ENCODE data around the gene ZNHIT2.

ZNHIT2 gene

DNA sequence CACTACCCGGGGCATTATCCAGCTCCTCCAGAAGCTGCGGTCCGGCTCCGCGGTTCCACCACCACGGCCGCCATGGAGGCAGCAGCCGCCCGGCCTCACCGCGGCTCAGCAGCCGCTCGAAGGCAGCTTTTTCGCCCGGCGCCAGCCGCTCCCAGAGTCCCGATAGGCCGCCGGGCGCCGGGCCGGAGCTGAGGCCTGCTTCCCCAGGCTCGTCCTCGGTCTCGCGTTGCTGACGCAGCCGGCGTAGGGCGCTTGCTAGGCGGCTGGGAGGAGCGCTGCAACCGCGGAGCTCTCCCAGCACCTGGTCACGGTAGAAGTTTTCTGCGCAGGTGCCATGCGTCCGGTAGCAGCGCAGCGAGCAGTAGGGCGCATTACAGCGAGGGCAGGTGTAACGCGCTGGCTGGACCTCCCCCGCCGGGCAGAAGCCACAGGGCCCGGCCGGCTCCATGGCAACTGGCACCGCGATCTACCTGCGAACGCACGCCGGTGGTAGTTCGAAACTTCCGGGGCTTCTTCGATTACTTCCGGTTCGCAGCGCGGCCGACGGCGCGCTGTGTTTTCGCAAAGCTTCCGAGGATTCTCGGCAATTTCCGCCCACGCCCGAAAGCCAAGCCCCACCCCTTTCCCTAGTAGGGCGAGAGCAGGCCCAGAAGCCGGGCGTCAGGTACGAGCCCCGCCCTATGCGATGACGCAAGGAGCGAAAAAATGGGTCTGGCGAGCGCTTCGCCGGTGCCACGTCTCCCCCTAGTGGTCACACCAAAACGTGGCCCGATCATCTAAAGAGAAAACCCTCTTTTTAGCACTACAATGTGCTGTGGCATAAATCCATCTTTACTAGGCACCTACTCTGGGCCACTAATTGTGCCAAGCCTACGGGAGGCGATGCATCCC lies at the start of gene ZNHIT2:
TSS of gene ZNHIT2 (minus strand) at position 496 of the 891 bp plus-strand sequence. CDS start at position 448, 48 bp downstream.
- H3K4me3 ChIP-seq (ENCODE audit: low read depth, low read length): peak within 1 kb of the TSS; percentile 90
- TF ChIP-seq, protein P1, sequence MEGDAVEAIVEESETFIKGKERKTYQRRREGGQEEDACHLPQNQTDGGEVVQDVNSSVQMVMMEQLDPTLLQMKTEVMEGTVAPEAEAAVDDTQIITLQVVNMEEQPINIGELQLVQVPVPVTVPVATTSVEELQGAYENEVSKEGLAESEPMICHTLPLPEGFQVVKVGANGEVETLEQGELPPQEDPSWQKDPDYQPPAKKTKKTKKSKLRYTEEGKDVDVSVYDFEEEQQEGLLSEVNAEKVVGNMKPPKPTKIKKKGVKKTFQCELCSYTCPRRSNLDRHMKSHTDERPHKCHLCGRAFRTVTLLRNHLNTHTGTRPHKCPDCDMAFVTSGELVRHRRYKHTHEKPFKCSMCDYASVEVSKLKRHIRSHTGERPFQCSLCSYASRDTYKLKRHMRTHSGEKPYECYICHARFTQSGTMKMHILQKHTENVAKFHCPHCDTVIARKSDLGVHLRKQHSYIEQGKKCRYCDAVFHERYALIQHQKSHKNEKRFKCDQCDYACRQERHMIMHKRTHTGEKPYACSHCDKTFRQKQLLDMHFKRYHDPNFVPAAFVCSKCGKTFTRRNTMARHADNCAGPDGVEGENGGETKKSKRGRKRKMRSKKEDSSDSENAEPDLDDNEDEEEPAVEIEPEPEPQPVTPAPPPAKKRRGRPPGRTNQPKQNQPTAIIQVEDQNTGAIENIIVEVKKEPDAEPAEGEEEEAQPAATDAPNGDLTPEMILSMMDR (IDR thresholded peaks at IDR 0.05; ENCODE audit: low read depth, low read length): peak; percentile 79

DNA sequence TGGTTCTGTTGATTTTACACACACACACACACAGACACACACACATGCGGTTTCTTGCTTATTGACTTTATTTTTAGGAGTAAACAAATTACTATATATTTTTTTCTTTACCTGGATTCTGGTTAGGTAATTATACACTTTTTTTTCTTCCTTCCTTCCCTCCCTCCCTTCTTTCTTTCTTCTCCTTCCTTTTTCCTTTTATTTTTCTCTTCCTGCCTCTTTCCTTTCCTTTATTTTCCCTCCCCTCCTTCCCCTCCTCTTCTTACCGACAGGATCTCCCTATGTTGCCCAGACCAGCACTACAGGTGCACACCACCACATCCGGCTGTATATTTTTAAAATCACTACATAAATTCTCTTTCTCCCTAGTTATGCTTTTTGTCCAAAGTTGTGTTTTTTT lies 49.4 kb upstream of the ZNHIT2 start:
- no peak overlapping the region for H3K4me3 ChIP-seq (ENCODE audit: low read depth, low read length)
- TF ChIP-seq, protein P1 (IDR thresholded peaks at IDR 0.05; ENCODE audit: low read depth, low read length): no peak

DNA sequence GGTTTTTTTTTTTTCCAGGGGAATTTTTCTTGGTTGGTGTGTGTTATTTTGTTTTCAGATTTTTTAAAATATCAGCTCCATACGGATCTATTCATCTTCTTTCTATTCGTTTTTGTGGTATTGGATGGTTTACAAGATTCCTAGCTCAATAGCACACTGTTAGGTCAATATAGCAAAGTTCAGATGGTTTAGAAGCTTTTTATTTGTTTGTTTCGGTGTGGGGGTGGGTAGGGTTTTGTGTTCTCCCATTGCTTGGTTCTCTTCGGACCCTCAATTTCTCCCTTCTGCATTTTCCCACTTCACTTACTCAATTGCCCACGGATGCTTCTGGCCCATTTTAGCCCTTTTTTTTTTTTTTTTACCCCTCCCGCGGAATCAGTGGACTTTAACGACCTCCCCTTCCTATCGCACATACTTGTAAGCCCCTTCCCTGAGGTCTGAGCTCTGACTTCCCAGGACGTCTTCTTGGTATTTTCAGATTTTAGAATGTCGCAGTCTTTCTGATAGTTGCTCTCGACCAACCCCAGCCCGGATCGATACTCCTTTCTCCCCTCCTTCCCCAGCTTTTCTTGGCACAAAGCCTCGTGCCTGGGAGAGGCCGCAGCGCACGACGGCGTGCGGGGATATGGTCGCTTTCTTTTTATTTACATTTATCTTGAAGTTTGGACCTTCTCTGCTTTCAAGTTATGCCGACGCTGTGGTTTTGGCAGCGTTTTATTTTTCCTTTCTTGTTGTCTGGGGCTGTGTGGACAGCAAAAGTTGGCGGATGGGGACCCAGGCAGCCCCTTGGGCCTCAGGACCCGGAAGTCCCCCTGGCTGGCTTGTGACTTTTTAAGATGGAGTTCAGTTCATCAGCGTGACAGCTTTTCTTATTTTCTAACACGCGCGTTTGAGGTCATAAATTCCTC lies 48.2 kb upstream of the ZNHIT2 start:
- TF ChIP-seq, protein P1 (IDR thresholded peaks at IDR 0.05; ENCODE audit: low read depth, low read length): no peak
- H3K4me3 ChIP-seq (ENCODE audit: low read depth, low read length): no peak overlapping the region

DNA sequence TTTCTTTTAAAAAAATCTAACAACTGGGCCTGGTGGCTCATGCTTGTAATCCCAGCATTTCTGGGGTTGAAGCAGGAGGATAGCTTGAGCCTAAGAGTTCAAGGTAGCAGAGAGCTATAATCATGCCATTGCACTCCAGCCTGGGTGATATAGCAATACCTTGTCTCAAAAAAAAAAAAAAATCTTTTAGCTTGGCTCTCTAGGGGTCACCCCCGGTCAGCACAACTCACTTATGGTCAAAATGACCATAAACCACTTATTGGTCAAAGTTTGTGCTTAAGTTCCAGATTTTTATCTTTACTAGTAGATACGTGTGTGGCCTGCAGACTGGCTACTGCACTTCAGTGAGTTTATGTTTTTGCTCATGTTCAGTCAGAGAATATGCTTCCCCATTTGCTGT lies 46.2 kb upstream of the ZNHIT2 start:
- H3K4me3 ChIP-seq (ENCODE audit: low read depth, low read length): no peak overlapping the region
- TF ChIP-seq, protein P1 (IDR thresholded peaks at IDR 0.05; ENCODE audit: low read depth, low read length): no peak

DNA sequence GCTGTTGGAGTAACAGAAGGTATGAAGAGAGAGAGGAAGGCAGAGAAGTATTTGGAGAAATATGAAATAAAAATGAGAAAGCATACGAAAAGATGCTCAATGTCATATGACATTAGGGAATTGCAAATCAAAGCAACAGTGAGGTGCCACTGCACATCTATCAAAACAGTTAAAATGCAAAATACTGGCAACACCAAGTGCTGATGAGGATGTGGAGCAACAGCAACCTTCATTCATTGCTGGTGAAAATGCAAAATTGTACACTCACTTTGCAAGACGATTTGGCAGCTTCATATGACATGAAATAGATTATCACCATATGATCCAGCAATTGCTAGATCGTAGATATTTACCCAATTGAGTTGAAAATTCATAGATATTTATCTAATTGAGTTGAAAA lies 43.1 kb upstream of the ZNHIT2 start:
- H3K4me3 ChIP-seq (ENCODE audit: low read depth, low read length): no peak overlapping the region
- TF ChIP-seq, protein P1 (IDR thresholded peaks at IDR 0.05; ENCODE audit: low read depth, low read length): no peak

DNA sequence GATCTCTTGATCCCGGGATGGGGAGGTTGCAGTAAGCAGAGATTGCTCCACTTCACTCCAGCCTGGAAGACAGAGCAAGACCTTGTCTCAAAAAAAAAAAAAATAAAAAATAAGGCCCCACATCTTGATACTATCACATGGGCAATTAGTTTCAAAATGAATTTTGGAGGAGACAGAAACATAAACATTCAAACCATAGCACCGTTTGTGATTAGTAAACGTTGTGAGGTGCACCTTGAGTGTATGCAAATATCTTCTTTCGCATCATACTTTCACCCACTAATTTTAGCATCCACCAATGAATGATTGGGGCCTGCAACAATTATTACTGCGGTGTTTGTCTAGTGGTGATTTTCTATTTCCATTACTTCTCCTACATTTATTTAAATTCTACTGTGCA lies 41.5 kb upstream of the ZNHIT2 start:
- H3K4me3 ChIP-seq (ENCODE audit: low read depth, low read length): no peak overlapping the region
- TF ChIP-seq, protein P1 (IDR thresholded peaks at IDR 0.05; ENCODE audit: low read depth, low read length): no peak

All from WI38 (cell line).